ENCODE measurements around the gene CRKL. TPM values are rescaled to one million over a fixed set of nuclear protein-coding genes. Genes with fewer than 3 reads are reported as not detected.

The CRKL gene
- polyA plus RNA-seq, 2 of the 4 experiments (the other 2 are of a cell fraction) = 21.4 to 22.8 TPM

DNA sequence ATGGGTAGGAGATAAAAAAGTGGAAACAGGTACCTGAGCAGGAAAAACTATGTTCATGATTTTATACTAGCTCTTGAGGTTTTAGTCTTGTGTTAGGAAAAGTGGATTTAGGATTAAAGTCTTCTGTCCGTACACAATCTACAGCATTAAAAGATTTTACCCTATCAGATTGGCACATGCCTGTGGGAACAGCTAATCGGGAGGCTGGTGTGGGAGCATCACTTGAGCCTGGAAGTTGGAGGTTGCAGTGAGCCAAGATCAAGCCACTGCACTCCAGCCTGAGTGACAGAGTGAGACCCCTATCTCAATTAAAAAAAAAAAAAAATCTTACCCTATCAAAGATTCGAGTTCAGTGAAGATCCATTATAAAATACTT, 12.2 kb upstream of the CRKL start:
- no peak for TF ChIP-seq ZFP36 (IDR thresholded peaks at IDR 0.05; ENCODE audit: borderline replicate concordance, partially characterized antibody)
- TF ChIP-seq JUNB (IDR thresholded peaks at IDR 0.05) = no peak
- no peak for TF ChIP-seq RNF2 (IDR thresholded peaks at IDR 0.05; ENCODE audit: borderline replicate concordance, low read depth)
- TF ChIP-seq CBX8 (IDR thresholded peaks at IDR 0.05) = no peak
- no peak for TF ChIP-seq TP53 (CRISPR knock-in tag; IDR thresholded peaks at IDR 0.05)
- TF ChIP-seq ZNF302 (CRISPR knock-in tag; IDR thresholded peaks at IDR 0.05) = no peak
- no peak for TF ChIP-seq HOXB13 (CRISPR knock-in tag; IDR thresholded peaks at IDR 0.05; ENCODE audit: low read depth)
- TF ChIP-seq MAZ (IDR thresholded peaks at IDR 0.05; ENCODE audit: borderline replicate concordance, low read depth, low read length) = no peak
- ChIA-PET POLR2A (no interaction called here), CTCF (interaction anchor here (1.8 to 5.0 kb wide), 3 partner anchors 11 to 20 kb away, joined by 5 to 31 read pairs (median 27); partner anchors contain the start of gene CRKL)
- no peak for FAIRE-seq
- Histone ChIP-seq H3K4me3 (no peak overlapping the region), H3K4me2 (peak overlapping the region; percentile 35), H3K27ac (peak overlapping the region; percentile 51 to 66; a peak in 5 of 6 replicates), H3K4me1 (peaks cover 23% of the 10 kb centered on the region), H3K9me3 (no peaks in the 10 kb centered on the region)
- 48% methylated on average over 3 of the region's 3 CpGs for WGBS (ENCODE audit: missing lambda C conversion rate)
- DNase-seq (ENCODE audit: low read depth in 1 of 2, low spot score in 1 of 2) = no peak
- peak in 1 of 2 experiments; percentile 49; a peak in 1 of 6 replicates for ATAC-seq

DNA sequence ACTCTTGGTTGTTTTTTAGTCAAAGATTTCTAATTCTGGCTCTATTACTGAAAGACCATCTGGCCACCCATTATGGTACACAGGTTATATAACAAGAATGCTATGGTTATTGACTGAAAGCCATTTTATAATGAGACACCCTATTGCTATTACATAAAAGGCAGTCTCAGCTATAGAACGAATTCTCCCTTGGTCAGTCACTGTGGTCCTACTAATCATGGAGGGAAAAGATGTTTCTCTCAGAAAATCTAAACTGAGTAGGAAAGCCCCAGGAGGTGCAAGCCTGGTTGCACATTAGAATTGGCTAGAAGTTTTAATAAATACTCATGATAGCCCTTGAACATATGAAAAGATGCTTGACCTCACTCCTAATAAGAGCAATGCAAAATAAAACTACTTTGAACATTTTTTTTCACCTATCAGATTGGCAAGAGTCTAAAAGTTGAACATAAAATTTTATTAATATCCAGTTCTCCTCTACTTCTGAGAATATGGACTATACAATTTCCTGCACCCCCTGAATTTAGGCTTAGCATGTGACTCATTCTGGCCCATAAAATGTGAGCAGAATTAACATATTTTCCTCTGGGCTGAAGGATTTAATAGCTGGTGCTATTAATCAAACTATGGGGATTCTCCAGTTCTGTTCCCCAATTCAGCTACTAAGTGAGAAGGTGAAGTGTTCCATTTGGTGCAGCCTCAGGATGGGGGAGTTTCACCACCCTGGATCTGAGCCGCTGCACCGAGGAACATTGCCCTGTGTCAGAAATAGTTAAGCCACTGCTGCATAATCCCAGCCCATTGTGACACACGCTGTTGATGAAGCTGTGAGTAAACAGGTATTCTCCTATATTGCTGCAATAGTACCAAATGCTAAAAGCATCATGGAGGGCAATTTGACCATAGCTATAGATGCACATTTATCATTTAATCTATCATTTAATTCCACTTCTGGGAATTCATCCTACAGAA, 11.5 kb upstream of the CRKL start:
- TF ChIP-seq HEYL (CRISPR knock-in tag; IDR thresholded peaks at IDR 0.05) (no peak), ZC3H11A (IDR thresholded peaks at IDR 0.05) (no peak)
- Histone ChIP-seq H3K4me1 (peaks cover 23% of the 10 kb centered on the region), H3K27ac (peak overlapping the region in 1 of 2 experiments; percentile 66; a peak in 2 of 6 replicates), H3K9me3 (no peaks in the 10 kb centered on the region), H3K4me2 (peak overlapping the region; percentile 35; the same call in 1 of the 3 replicates), H3K4me3 (no peak overlapping the region)
- no peak for DNase-seq (ENCODE audit: low read depth in 1 of 2, low spot score in 1 of 2)
- ChIA-PET CTCF (interaction anchor here (0.7 to 5.0 kb wide), 6 partner anchors 10 to 56 kb away, joined by 3 to 31 read pairs (median 7); partner anchors contain the start of gene CRKL), POLR2A (no interaction called here)
- no peak for FAIRE-seq
- no peak for ATAC-seq
- WGBS (ENCODE audit: missing lambda C conversion rate) = 52% methylated on average over 3 of the region's 4 CpGs

GRCh38 chr22:20906387-20906767, 10.8 kb upstream of the CRKL start:
- Histone ChIP-seq H3K27ac (no peak overlapping the region), H3K4me1 (peaks cover 23% of the 10 kb centered on the region), H3K9me3 (no peaks in the 10 kb centered on the region), H3K4me2 (no peak overlapping the region), H3K4me3 (no peak overlapping the region)
- CTCF ChIA-PET = interaction anchor here (0.7 to 5.0 kb wide), 4 partner anchors 10 to 55 kb away, joined by 3 to 31 read pairs (median 7); partner anchors contain the start of gene CRKL
- FAIRE-seq = no peak
- POLR2A ChIA-PET = no interaction called here
- no peak for ATAC-seq
- no peak for DNase-seq (ENCODE audit: low read depth in 1 of 2, low spot score in 1 of 2)
- TF ChIP-seq, protein P1, sequence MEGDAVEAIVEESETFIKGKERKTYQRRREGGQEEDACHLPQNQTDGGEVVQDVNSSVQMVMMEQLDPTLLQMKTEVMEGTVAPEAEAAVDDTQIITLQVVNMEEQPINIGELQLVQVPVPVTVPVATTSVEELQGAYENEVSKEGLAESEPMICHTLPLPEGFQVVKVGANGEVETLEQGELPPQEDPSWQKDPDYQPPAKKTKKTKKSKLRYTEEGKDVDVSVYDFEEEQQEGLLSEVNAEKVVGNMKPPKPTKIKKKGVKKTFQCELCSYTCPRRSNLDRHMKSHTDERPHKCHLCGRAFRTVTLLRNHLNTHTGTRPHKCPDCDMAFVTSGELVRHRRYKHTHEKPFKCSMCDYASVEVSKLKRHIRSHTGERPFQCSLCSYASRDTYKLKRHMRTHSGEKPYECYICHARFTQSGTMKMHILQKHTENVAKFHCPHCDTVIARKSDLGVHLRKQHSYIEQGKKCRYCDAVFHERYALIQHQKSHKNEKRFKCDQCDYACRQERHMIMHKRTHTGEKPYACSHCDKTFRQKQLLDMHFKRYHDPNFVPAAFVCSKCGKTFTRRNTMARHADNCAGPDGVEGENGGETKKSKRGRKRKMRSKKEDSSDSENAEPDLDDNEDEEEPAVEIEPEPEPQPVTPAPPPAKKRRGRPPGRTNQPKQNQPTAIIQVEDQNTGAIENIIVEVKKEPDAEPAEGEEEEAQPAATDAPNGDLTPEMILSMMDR (IDR thresholded peaks at IDR 0.05) = no peak
- TF ChIP-seq CBX2 (IDR thresholded peaks at IDR 0.05; ENCODE audit: borderline replicate concordance, low read depth) = no peak
- TF ChIP-seq NPAS2 (CRISPR knock-in tag; IDR thresholded peaks at IDR 0.05; ENCODE audit: borderline replicate concordance) = no peak
- TF ChIP-seq MAX (IDR thresholded peaks at IDR 0.05) = no peak
- TF ChIP-seq, protein P2, sequence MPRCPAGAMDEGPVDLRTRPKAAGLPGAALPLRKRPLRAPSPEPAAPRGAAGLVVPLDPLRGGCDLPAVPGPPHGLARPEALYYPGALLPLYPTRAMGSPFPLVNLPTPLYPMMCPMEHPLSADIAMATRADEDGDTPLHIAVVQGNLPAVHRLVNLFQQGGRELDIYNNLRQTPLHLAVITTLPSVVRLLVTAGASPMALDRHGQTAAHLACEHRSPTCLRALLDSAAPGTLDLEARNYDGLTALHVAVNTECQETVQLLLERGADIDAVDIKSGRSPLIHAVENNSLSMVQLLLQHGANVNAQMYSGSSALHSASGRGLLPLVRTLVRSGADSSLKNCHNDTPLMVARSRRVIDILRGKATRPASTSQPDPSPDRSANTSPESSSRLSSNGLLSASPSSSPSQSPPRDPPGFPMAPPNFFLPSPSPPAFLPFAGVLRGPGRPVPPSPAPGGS (IDR thresholded peaks at IDR 0.05) = no peak
- no peak for TF ChIP-seq HOXB5 (CRISPR knock-in tag; IDR thresholded peaks at IDR 0.05)
- no peak for TF ChIP-seq POLR2AphosphoS2 (conservative IDR thresholded peaks at IDR 0.05; ENCODE audit: low read length)
- no peak for TF ChIP-seq JUN (IDR thresholded peaks at IDR 0.05)
- TF ChIP-seq SREBF2 (IDR thresholded peaks at IDR 0.05) = no peak
- TF ChIP-seq BHLHE40 (IDR thresholded peaks at IDR 0.05; ENCODE audit: low read depth, low read length) = no peak
- no peak for TF ChIP-seq ZNF302 (CRISPR knock-in tag; IDR thresholded peaks at IDR 0.05)
- TF ChIP-seq POLR2A (IDR thresholded peaks at IDR 0.05; ENCODE audit: low read length) = no peak
- TF ChIP-seq CEBPB (IDR thresholded peaks at IDR 0.05) = no peak
- no peak for TF ChIP-seq FOSL2 (IDR thresholded peaks at IDR 0.05)
- TF ChIP-seq FOSL2 (CRISPR knock-in tag; IDR thresholded peaks at IDR 0.05) = no peak
- no peak for TF ChIP-seq SMC3 (IDR thresholded peaks at IDR 0.05)
- no peak for TF ChIP-seq RNF2 (IDR thresholded peaks at IDR 0.05; ENCODE audit: borderline replicate concordance, low read depth)
- no peak for TF ChIP-seq HOXA7 (CRISPR knock-in tag; IDR thresholded peaks at IDR 0.05)
- TF ChIP-seq HMGXB4 (CRISPR knock-in tag; IDR thresholded peaks at IDR 0.05; ENCODE audit: borderline replicate concordance) = no peak
- no peak for TF ChIP-seq PHF8 (IDR thresholded peaks at IDR 0.05; ENCODE audit: borderline replicate concordance, low read depth)
- TF ChIP-seq, protein P3, sequence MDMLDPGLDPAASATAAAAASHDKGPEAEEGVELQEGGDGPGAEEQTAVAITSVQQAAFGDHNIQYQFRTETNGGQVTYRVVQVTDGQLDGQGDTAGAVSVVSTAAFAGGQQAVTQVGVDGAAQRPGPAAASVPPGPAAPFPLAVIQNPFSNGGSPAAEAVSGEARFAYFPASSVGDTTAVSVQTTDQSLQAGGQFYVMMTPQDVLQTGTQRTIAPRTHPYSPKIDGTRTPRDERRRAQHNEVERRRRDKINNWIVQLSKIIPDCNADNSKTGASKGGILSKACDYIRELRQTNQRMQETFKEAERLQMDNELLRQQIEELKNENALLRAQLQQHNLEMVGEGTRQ (IDR thresholded peaks at IDR 0.05) = no peak
- 59% methylated on average over 3 of the region's 3 CpGs for WGBS (ENCODE audit: missing lambda C conversion rate)

Data from A549 (cell line).